Measurements from ENCODE around the gene RPTN. TPM values are rescaled to one million over a fixed set of nuclear protein-coding genes. Genes with fewer than 3 reads are reported as not detected.
A peak's percentile ranks its signal among the peaks of the same experiment; 100 is the strongest.

The RPTN gene
- total RNA-seq, 1 experiment from 2014 or later: not detected

GRCh38 chr1:152112885-152113432 lies 46.1 kb downstream of the RPTN start:
- ATAC-seq (no peak), DNase-seq (ENCODE audit: low read depth, low spot score) (no peak)
- POLR2A ChIA-PET: interaction anchor here (0.5 kb wide), 1 partner anchor 66 kb away, joined by 6 read pairs; no protein-coding TSS in a partner anchor
- H3K27ac ChIP-seq (ENCODE audit: low read length): no peak overlapping the region
- TF ChIP-seq POLR2AphosphoS5 (IDR thresholded peaks at IDR 0.05; ENCODE audit: low read depth, low read length) (no peak), REST (IDR thresholded peaks at IDR 0.05; ENCODE audit: insufficient read depth in 1 of 2, low read depth in 2 of 2, low read length in 1 of 2) (no peak), TCF7L2 (IDR thresholded peaks at IDR 0.05; ENCODE audit: low read depth, low read length) (no peak), CTCF (IDR thresholded peaks at IDR 0.05) (no peak), SIN3A (IDR thresholded peaks at IDR 0.05; ENCODE audit: borderline replicate concordance, insufficient read depth, low read depth, low read length) (no peak)
- peaks cover 53% of the 10 kb centered on the region for H3K27me3 ChIP-seq (ENCODE audit: control insufficient read depth, insufficient read depth, low read length)
- peak overlapping the region; percentile 53 to 78 for H3K4me3 ChIP-seq (ENCODE audit: low read depth in 2 of 2, low read length in 2 of 2)
- in situ Hi-C loops (cut with HindIII; ENCODE audit: low pct_unique_long_range_greater_than_20kb, low sequenced_read_pairs): no loop called here
- intact Hi-C loops (cut with micrococcal nuclease; ENCODE audit: unreplicated experiment): loop anchor here (5.0 kb wide), 1 partner anchor 61 kb away; no protein-coding TSS in a partner anchor
- H3K4me1 ChIP-seq (ENCODE audit: control insufficient read depth, insufficient read depth, low read length): peaks cover 5% of the 10 kb centered on the region; the same call in 1 of the 2 replicates
- no peaks in the 10 kb centered on the region for H3K36me3 ChIP-seq (ENCODE audit: control insufficient read depth, insufficient read depth, low read length)
- H3K9me3 ChIP-seq (ENCODE audit: control insufficient read depth, insufficient read depth, low read depth, low read length): no peaks in the 10 kb centered on the region
- CTCF ChIA-PET: no interaction called here
- no TSS peak for BruUV-seq (replicated peaks)

- BruUV-seq (replicated peaks): no TSS peak
- CTCF ChIA-PET: interaction anchor here (0.6 to 0.7 kb wide), 2 partner anchors 17 to 54 kb away, joined by 4 to 6 read pairs; no protein-coding TSS in a partner anchor
- in situ Hi-C loops (cut with HindIII; ENCODE audit: low pct_unique_long_range_greater_than_20kb, low sequenced_read_pairs) (no loop called here), intact Hi-C loops (cut with micrococcal nuclease; ENCODE audit: unreplicated experiment) (loop anchor here (5.0 kb wide), 1 partner anchor 60 kb away; no protein-coding TSS in a partner anchor)
- no peak for ATAC-seq
- DNase-seq (ENCODE audit: low read depth, low spot score): no peak
- Histone ChIP-seq H3K36me3 (ENCODE audit: control insufficient read depth, insufficient read depth, low read length) (no peaks in the 10 kb centered on the region), H3K4me1 (ENCODE audit: control insufficient read depth, insufficient read depth, low read length) (peaks cover 5% of the 10 kb centered on the region; the same call in 1 of the 2 replicates), H3K27me3 (ENCODE audit: control insufficient read depth, insufficient read depth, low read length) (peaks cover 50% of the 10 kb centered on the region), H3K9me3 (ENCODE audit: control insufficient read depth, insufficient read depth, low read depth, low read length) (no peaks in the 10 kb centered on the region), H3K27ac (ENCODE audit: low read length) (no peak overlapping the region), H3K4me3 (ENCODE audit: low read depth in 2 of 2, low read length in 2 of 2) (peak overlapping the region; percentile 53 to 78)
- TF ChIP-seq CTCF (IDR thresholded peaks at IDR 0.05) (no peak), REST (IDR thresholded peaks at IDR 0.05; ENCODE audit: insufficient read depth in 1 of 2, low read depth in 2 of 2, low read length in 1 of 2) (no peak), SIN3A (IDR thresholded peaks at IDR 0.05; ENCODE audit: borderline replicate concordance, insufficient read depth, low read depth, low read length) (no peak), POLR2AphosphoS5 (IDR thresholded peaks at IDR 0.05; ENCODE audit: low read depth, low read length) (no peak), TCF7L2 (IDR thresholded peaks at IDR 0.05; ENCODE audit: low read depth, low read length) (no peak)
- POLR2A ChIA-PET: no interaction called here
Measured at GRCh38 chr1:152112101-152112884, 46.7 kb downstream of the RPTN start.
